Smooth muscle cell (in vitro differentiated cells): Measurements from ENCODE around the gene ZNF587B. TPM values are rescaled to one million over a fixed set of nuclear protein-coding genes. Genes with fewer than 3 reads are reported as not detected.
"Not testable (repeated sequence)": the region's sequence is repeated elsewhere in the genome, so short reads cannot be mapped to it uniquely, and the experiment has no call there.

Source experiments
- DNase-seq: peaks from one replicate; lab custom pipeline; 2025; ENCODE audit not compliant: unreplicated experiment; lab: John Stamatoyannopoulos, UW
- H2AFZ ChIP-seq: fragments of 200-600 bp; sonication (generic); 2 replicates; pipeline ENCODE4 v1.6.0; 2016; ENCODE audit warnings: antibody characterized with exemption, low read depth, mild to moderate bottlenecking
- H3F3A ChIP-seq: fragments of 200-600 bp; sonication (generic); 2 replicates; pipeline ENCODE4 v1.6.0; 2017; ENCODE audit warnings: antibody characterized with exemption, low read depth
- H3K27ac ChIP-seq: fragments of 200-600 bp; sonication (generic); 2 replicates; pipeline ENCODE4 v1.5.1; 2016; ENCODE audit warnings: low read depth, mild to moderate bottlenecking
- H3K27me3 ChIP-seq: fragments of 200-600 bp; sonication (generic); 2 replicates; pipeline ENCODE4 v1.6.1; 2016; ENCODE audit warnings: low read depth, mild to moderate bottlenecking
- H3K36me3 ChIP-seq: fragments of 200-600 bp; sonication (generic); 2 replicates; pipeline ENCODE4 v1.5.1; 2016; ENCODE audit warnings: low read depth
- H3K4me1 ChIP-seq: fragments of 200-600 bp; sonication (generic); 2 replicates; pipeline ENCODE4 v1.5.1; 2016; ENCODE audit warnings: low read depth
- H3K4me2 ChIP-seq: fragments of 200-600 bp; sonication (generic); 2 replicates; pipeline ENCODE4 v1.6.0; 2016; ENCODE audit warnings: mild to moderate bottlenecking
- H3K4me3 ChIP-seq: fragments of 200-600 bp; sonication (generic); 2 replicates; pipeline ENCODE4 v1.5.1; 2016; ENCODE audit warnings: mild to moderate bottlenecking
- H3K79me2 ChIP-seq: fragments of 200-600 bp; sonication (generic); 2 replicates; pipeline ENCODE4 v1.6.0; 2016; ENCODE audit warnings: low read depth, mild to moderate bottlenecking
- H3K9ac ChIP-seq: fragments of 200-600 bp; sonication (generic); 2 replicates; pipeline ENCODE4 v1.6.0; 2016; ENCODE audit warnings: low read depth
- H3K9me3 ChIP-seq: fragments of 200-600 bp; sonication (generic); replicated peaks from 2 replicates; pipeline ENCODE4 v1.5.1; 2016; ENCODE audit warnings: low read depth
- H4K20me1 ChIP-seq: fragments of 200-600 bp; sonication (generic); 2 replicates; pipeline ENCODE4 v1.6.0; 2016; ENCODE audit warnings: low read depth
- WGBS: methylation state at CpG from one replicate; pipeline ENCODE4 v1.1.7; 2016; ENCODE audit warnings: low lambda C conversion rate; 5-methylcytosine and 5-hydroxymethylcytosine counted together
- polyA plus RNA-seq: library from polyadenylated mRNA; unstranded; fragments of >200 nt; fragmentation: Nextera tagmentation; extraction: Ambion mirVana; gene quantifications from 2 replicates; pipeline ENCODE4 v1.2.1, GENCODE V29; 2016
- total RNA-seq: library from RNA; depleted of rRNA; stranded (reverse); fragments of >200 nt; gene quantifications from 2 replicates; pipeline ENCODE4 v1.2.3, GENCODE V29; 2014
- TF ChIP-seq, protein P1 (sequence below): fragments of 200-600 bp; sonication (generic); IDR thresholded peaks from 2 replicates; pipeline ENCODE4 v1.5.1; 2017; ENCODE audit warnings: borderline replicate concordance, mild to moderate bottlenecking, antibody characterized with exemption; ENCODE audit not compliant: insufficient read depth, poor library complexity, severe bottlenecking

The ZNF587B gene
- total and polyA plus RNA-seq, 2 experiments from 2014 or later: 1.2 to 6.7 TPM

DNA sequence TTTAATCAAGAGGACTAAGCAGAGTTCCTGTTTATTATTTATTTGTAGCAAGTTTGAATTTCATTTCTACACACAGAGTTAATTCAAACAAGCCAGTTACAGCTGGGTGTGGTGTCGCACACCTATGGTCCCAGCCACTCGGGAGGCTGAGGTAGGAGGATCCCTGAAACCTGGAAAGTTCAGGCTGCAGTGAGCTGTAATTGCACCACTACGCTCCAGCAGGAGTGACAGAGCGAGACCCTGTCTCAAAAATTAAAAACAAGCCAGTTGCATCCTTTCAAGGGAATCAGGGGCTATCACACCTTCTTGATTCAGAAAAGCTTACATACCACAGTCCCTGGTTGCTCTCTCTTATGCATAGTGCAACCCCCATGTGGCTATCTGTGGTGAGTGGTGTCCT, 40.8 kb upstream of the ZNF587B start:
- no peak for DNase-seq
- H3K4me2 ChIP-seq: no peak overlapping the region
- peaks cover 8% of the 10 kb centered on the region for H4K20me1 ChIP-seq
- H3K27me3 ChIP-seq: no peaks in the 10 kb centered on the region
- peaks cover 62% of the 10 kb centered on the region for H3K79me2 ChIP-seq
- no peak overlapping the region for H3K9ac ChIP-seq
- no peaks in the 10 kb centered on the region for H3K4me1 ChIP-seq
- no peak overlapping the region for H3K27ac ChIP-seq
- no peaks in the 10 kb centered on the region for H3K9me3 ChIP-seq
- TF ChIP-seq, protein P1, sequence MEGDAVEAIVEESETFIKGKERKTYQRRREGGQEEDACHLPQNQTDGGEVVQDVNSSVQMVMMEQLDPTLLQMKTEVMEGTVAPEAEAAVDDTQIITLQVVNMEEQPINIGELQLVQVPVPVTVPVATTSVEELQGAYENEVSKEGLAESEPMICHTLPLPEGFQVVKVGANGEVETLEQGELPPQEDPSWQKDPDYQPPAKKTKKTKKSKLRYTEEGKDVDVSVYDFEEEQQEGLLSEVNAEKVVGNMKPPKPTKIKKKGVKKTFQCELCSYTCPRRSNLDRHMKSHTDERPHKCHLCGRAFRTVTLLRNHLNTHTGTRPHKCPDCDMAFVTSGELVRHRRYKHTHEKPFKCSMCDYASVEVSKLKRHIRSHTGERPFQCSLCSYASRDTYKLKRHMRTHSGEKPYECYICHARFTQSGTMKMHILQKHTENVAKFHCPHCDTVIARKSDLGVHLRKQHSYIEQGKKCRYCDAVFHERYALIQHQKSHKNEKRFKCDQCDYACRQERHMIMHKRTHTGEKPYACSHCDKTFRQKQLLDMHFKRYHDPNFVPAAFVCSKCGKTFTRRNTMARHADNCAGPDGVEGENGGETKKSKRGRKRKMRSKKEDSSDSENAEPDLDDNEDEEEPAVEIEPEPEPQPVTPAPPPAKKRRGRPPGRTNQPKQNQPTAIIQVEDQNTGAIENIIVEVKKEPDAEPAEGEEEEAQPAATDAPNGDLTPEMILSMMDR: no peak
- H2AFZ ChIP-seq: no peak overlapping the region
- H3F3A ChIP-seq: no peaks in the 10 kb centered on the region
- peaks cover 4% of the 10 kb centered on the region for H3K36me3 ChIP-seq
- H3K4me3 ChIP-seq: no peak overlapping the region
- WGBS: 96% methylated on average over 4 of the region's 4 CpGs

DNA sequence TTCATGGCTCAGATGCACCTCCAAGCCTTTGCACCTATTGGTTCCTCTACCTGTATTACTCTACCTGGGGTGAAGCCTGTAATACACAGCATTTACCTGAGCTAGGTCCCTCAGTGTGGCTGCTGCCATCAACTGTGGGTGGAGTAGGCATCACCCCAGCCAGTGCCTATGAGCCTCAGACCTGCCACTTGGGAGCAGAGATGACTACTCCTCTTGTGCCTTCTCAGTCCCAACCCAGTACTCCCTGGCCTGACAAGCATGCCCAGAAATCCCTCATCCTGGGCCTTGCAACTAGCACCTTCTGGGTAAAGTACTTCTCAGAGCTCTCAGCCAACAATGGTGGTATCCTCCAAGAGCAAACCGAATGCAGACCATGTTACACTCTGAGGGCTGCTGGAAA, 33.5 kb upstream of the ZNF587B start:
- not testable (repeated sequence) for H3F3A ChIP-seq, H3K4me2 ChIP-seq, H3K36me3 ChIP-seq, DNase-seq, H3K9me3 ChIP-seq, H3K27me3 ChIP-seq, H2AFZ ChIP-seq, H4K20me1 ChIP-seq, H3K4me3 ChIP-seq, H3K9ac ChIP-seq, H3K27ac ChIP-seq
- peaks cover 35% of the 10 kb centered on the region for H3K79me2 ChIP-seq
- peaks cover 23% of the 10 kb centered on the region for H3K4me1 ChIP-seq
- 96% methylated on average over 1 of the region's 1 CpG for WGBS

DNA sequence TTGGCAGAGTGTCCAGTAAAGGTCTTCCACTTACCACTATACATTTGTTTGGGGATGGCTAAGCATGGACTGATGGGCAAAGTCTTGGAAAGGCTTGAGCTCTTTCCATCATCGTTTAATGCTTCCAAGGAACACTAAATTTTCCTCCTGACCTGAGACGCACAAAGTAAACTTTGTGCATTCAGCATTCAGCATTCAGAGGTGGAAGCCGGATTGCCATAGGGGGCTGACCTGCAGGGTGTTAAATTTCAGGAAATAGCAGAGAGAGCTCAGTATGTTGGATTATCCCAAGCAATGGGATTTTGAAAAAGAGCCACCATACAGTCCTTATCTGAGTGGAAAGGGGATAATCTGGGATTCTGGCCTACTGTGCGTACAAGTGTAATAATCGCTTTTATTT, 29.4 kb upstream of the ZNF587B start:
- no peak overlapping the region for H3K9ac ChIP-seq
- no peak overlapping the region for H2AFZ ChIP-seq
- H3K4me1 ChIP-seq: peaks cover 51% of the 10 kb centered on the region
- 67% methylated on average over 5 of the region's 5 CpGs for WGBS
- no peaks in the 10 kb centered on the region for H3K36me3 ChIP-seq
- H3F3A ChIP-seq: peaks cover 5% of the 10 kb centered on the region
- DNase-seq: no peak
- TF ChIP-seq, protein P1: no peak
- H3K79me2 ChIP-seq: peaks cover 4% of the 10 kb centered on the region
- no peak overlapping the region for H3K4me3 ChIP-seq
- H3K27me3 ChIP-seq: no peaks in the 10 kb centered on the region
- H3K9me3 ChIP-seq: no peaks in the 10 kb centered on the region
- H3K4me2 ChIP-seq: no peak overlapping the region
- H4K20me1 ChIP-seq: peaks cover 8% of the 10 kb centered on the region
- H3K27ac ChIP-seq: no peak overlapping the region

DNA sequence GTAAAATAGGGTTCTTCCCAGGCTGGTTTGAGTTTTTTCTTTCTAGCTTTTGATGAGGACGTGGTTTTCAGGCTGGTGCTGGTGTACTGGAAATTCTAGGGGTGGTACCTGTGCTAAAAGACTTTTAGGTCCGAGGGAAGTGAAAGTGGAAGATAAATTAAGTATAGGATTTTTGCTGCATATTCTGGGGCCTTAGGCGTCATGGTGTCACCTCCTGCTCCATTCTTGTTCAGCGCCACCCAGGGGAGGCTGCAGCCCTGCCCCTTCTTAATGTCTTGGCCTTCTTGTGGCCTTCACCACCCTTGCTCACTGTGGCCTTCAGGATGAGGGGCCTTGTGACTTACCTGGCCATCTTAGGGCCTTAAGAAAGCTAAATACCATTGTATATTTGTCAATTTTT, 27.8 kb upstream of the ZNF587B start:
- Histone ChIP-seq H3K27ac (peak overlapping the region; percentile 89), H3F3A (peaks cover 7% of the 10 kb centered on the region), H3K79me2 (peaks cover 11% of the 10 kb centered on the region), H3K9ac (no peak overlapping the region), H3K27me3 (no peaks in the 10 kb centered on the region), H2AFZ (no peak overlapping the region), H4K20me1 (no peaks in the 10 kb centered on the region), H3K4me3 (no peak overlapping the region), H3K9me3 (no peaks in the 10 kb centered on the region), H3K4me1 (peaks cover 52% of the 10 kb centered on the region), H3K36me3 (no peaks in the 10 kb centered on the region), H3K4me2 (no peak overlapping the region)
- WGBS: 70% methylated on average over 4 of the region's 4 CpGs
- TF ChIP-seq, protein P1: no peak
- no peak for DNase-seq
